NK-92 treated with Interleukin-12 subunit alpha and Interleukin-12 subunit beta, amount 100 ng/mL, for 24 hours (cell line): ENCODE measurements around the gene CBX5.
A peak's percentile ranks its signal among the peaks of the same experiment; 100 is the strongest.
"Not testable (repeated sequence)": the region's sequence is repeated elsewhere in the genome, so short reads cannot be mapped to it uniquely, and the experiment has no call there.

ENCODE experiments used
- DNase-seq: peaks from one replicate; lab custom pipeline; 2025; lab: John Stamatoyannopoulos, UW

Gene CBX5

GRCh38 chr12:54279632-54280467, at the start of gene CBX5:
TSS of gene CBX5 (minus strand) at chr12:54280122. CDS start at chr12:54257650, 22,472 bp downstream.
- peak; percentile 95 for DNase-seq

- DNase-seq: no peak
These were observed 48.8 kb upstream of the CBX5 start for GRCh38 chr12:54328595-54329337.

- DNase-seq: not testable (repeated sequence)
These were observed 45.7 kb upstream of the CBX5 start for GRCh38 chr12:54325442-54326109.

GRCh38 chr12:54324617-54325441, 44.9 kb upstream of the CBX5 start, which contains the start of gene COPZ1:
TSS of gene COPZ1 (plus strand) at chr12:54325131. CDS start at chr12:54325164, 33 bp downstream.
- peak; percentile 96 for DNase-seq

GRCh38 chr12:54321363-54321762, 41.4 kb upstream of the CBX5 start:
- no peak for DNase-seq

GRCh38 chr12:54312309-54312708, 32.4 kb upstream of the CBX5 start:
- DNase-seq: not testable (repeated sequence)

- no peak for DNase-seq
These were observed 31.1 kb upstream of the CBX5 start for GRCh38 chr12:54311051-54311450.

GRCh38 chr12:54306925-54307741, 27.2 kb upstream of the CBX5 start:
- peak; percentile 44 for DNase-seq

GRCh38 chr12:54304187-54304810, 24.4 kb upstream of the CBX5 start:
- peak; percentile 89 for DNase-seq

- no peak for DNase-seq
These were observed 23.7 kb upstream of the CBX5 start for GRCh38 chr12:54303640-54304039.

GRCh38 chr12:54301428-54302048, 21.6 kb upstream of the CBX5 start:
- no peak for DNase-seq

- no peak for DNase-seq
These were observed 21.0 kb upstream of the CBX5 start, which contains the start of gene NFE2 for GRCh38 chr12:54300732-54301427. TSS of gene NFE2 (minus strand) at chr12:54301015. CDS start at chr12:54295248, 5,767 bp downstream.

GRCh38 chr12:54300225-54300731, 20.4 kb upstream of the CBX5 start:
- DNase-seq: no peak

- no peak for DNase-seq
These were observed 19.7 kb upstream of the CBX5 start for GRCh38 chr12:54299515-54300224.

- no peak for DNase-seq
These were observed 19.0 kb upstream of the CBX5 start for GRCh38 chr12:54298904-54299303.

- no peak for DNase-seq
These were observed 16.6 kb upstream of the CBX5 start for GRCh38 chr12:54296393-54297099.

- DNase-seq: no peak
These were observed 15.1 kb upstream of the CBX5 start for GRCh38 chr12:54294953-54295566.
